ENCODE results near the gene GAGE12J.

The GAGE12J gene

GRCh38 chrX:49276207-49276606 lies 45.6 kb upstream of the GAGE12J start:
- ChIA-PET POLR2A (interaction anchor here (0.6 kb wide), 2 partner anchors 53 to 533 kb away, joined by 3 to 4 read pairs; no protein-coding TSS in a partner anchor), CTCF (interaction anchor here (0.9 to 1.2 kb wide), 2 partner anchors 16 to 85 kb away, joined by 3 to 4 read pairs; no protein-coding TSS in a partner anchor)
- Histone ChIP-seq H3K9me3 (ENCODE audit: control insufficient read depth, insufficient read depth, low read depth, low read length) (no peaks in the 10 kb centered on the region), H3K4me1 (ENCODE audit: control insufficient read depth, insufficient read depth, low read length) (no peaks in the 10 kb centered on the region), H3K36me3 (ENCODE audit: control insufficient read depth in 2 of 2, insufficient read depth in 1 of 2, low read length in 2 of 2) (no peaks in the 10 kb centered on the region), H3K27ac (ENCODE audit: extremely low read depth, low read depth, low read length) (no peak overlapping the region), H3K4me3 (ENCODE audit: low read depth, low read length) (no peak overlapping the region)
- TF ChIP-seq ZNF701 (tag by site-specific recombination; IDR thresholded peaks at IDR 0.05), result no peak
- no peak for TF ChIP-seq KLF10 (tag by site-specific recombination; IDR thresholded peaks at IDR 0.05)
- TF ChIP-seq ZNF624 (tag by site-specific recombination; IDR thresholded peaks at IDR 0.05), result no peak
- TF ChIP-seq ZNF571 (tag by site-specific recombination; IDR thresholded peaks at IDR 0.05), result no peak
- no peak for TF ChIP-seq ZNF274 (IDR thresholded peaks at IDR 0.05; ENCODE audit: low read length)
- no peak for TF ChIP-seq ZNF274 (tag by site-specific recombination; IDR thresholded peaks at IDR 0.05; ENCODE audit: borderline replicate concordance)
- TF ChIP-seq ZNF76 (tag by site-specific recombination; IDR thresholded peaks at IDR 0.05; ENCODE audit: borderline replicate concordance, low read depth), result no peak
- TF ChIP-seq ZNF221 (tag by site-specific recombination; IDR thresholded peaks at IDR 0.05; ENCODE audit: borderline replicate concordance), result no peak
- TF ChIP-seq ZNF549 (tag by site-specific recombination; IDR thresholded peaks at IDR 0.05), result no peak
- TF ChIP-seq PRDM1 (tag by site-specific recombination; IDR thresholded peaks at IDR 0.05), result no peak
- no peak for TF ChIP-seq ZNF473 (tag by site-specific recombination; IDR thresholded peaks at IDR 0.05)
- TF ChIP-seq ZNF211 (tag by site-specific recombination; IDR thresholded peaks at IDR 0.05; ENCODE audit: low read depth), result no peak
- TF ChIP-seq ZNF155 (tag by site-specific recombination; IDR thresholded peaks at IDR 0.05), result no peak
- no peak for TF ChIP-seq ZNF48 (tag by site-specific recombination; IDR thresholded peaks at IDR 0.05)
- TF ChIP-seq ZNF366 (tag by site-specific recombination; conservative IDR thresholded peaks at IDR 0.05), result no peak
- TF ChIP-seq REST (tag by site-specific recombination; IDR thresholded peaks at IDR 0.05), result no peak
- TF ChIP-seq ZNF704 (tag by site-specific recombination; IDR thresholded peaks at IDR 0.05), result no peak
- no peak for TF ChIP-seq WT1 (tag by site-specific recombination; IDR thresholded peaks at IDR 0.05)

- H3K4me3 ChIP-seq (ENCODE audit: low read depth, low read length), result no peak overlapping the region
- no peaks in the 10 kb centered on the region for H3K9me3 ChIP-seq (ENCODE audit: control insufficient read depth, insufficient read depth, low read depth, low read length)
- no peak overlapping the region for H3K27ac ChIP-seq (ENCODE audit: extremely low read depth, low read depth, low read length)
- H3K36me3 ChIP-seq (ENCODE audit: control insufficient read depth in 2 of 2, insufficient read depth in 1 of 2, low read length in 2 of 2), result no peaks in the 10 kb centered on the region
- ChIA-PET CTCF (interaction anchor here (0.9 kb wide), 1 partner anchor 86 kb away, joined by 3 read pairs; no protein-coding TSS in a partner anchor), POLR2A (interaction anchor here (0.6 kb wide), 1 partner anchor 534 kb away, joined by 4 read pairs; no protein-coding TSS in a partner anchor)
- no peaks in the 10 kb centered on the region for H3K4me1 ChIP-seq (ENCODE audit: control insufficient read depth, insufficient read depth, low read length)
- TF ChIP-seq PRDM2 (tag by site-specific recombination; IDR thresholded peaks at IDR 0.05; ENCODE audit: borderline replicate concordance) (no peak), ZNF169 (tag by site-specific recombination; IDR thresholded peaks at IDR 0.05) (no peak), HOXA7 (CRISPR knock-in tag; IDR thresholded peaks at IDR 0.05; ENCODE audit: borderline replicate concordance) (no peak), ZNF121 (tag by site-specific recombination; IDR thresholded peaks at IDR 0.05) (no peak), ZNF16 (tag by site-specific recombination; IDR thresholded peaks at IDR 0.05; ENCODE audit: low read depth) (no peak), HOXC10 (CRISPR knock-in tag; IDR thresholded peaks at IDR 0.05) (no peak), ZNF521 (tag by site-specific recombination; IDR thresholded peaks at IDR 0.05) (no peak)
Measured at GRCh38 chrX:49276671-49277534, 44.9 kb upstream of the GAGE12J start.

Data from HEK293 (cell line).